ENCODE results near the gene EPB41L4B. TPM values are rescaled to one million over a fixed set of nuclear protein-coding genes. Genes with fewer than 3 reads are reported as not detected.

The EPB41L4B gene
- total and polyA plus RNA-seq, 2 experiments from 2014 or later, result 11.0 to 32.2 TPM

DNA sequence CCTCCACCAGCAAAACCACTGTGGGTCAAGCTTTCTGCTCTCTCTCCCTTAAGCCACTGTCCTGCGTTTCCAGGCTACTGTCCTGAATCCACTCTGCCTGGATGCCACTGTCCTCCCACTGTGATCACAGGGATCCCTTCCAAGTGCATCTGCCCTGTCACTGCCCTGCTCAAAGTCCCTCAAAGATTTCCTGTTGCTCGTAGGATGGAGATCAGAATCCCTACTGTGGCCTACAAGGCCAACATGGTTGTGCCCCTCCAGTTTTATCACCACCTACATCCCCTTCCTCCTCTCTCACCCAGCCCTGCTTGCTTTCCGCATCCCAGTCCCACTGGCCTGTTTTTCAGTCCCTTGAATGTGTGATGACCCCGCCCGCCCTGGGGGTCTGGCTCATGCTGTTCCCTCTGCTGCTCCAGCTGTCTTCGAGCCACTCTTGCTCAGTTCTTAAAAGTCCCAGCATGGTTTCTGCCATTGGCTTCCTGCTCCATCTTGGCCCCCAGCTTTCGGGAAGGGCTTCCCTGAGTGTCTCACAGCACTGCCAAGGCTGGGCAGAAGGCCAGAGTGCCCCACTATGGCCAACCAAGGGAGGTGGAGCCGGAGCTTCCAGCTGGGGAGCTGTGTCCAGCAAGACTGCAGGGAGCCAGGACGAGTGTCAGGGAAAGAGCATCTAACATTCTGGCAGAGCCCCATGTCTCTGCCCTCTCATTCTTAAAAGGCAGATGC lies 140.9 kb downstream of the EPB41L4B start:
- Mint-ChIP-seq H3K36me3 (ENCODE audit: low read depth) (no peaks in the 10 kb centered on the region), H3K4me1 (peaks cover 4% of the 10 kb centered on the region; the same call in 1 of the 3 replicates), H3K4me3 (no peak overlapping the region), H3K9me3 (no peaks in the 10 kb centered on the region), H3K27me3 (ENCODE audit: insufficient read depth, low read depth, poor library complexity) (peaks cover 2% of the 10 kb centered on the region), H3K27ac (no peak overlapping the region; the same call in 1 of the 2 replicates)
- Histone ChIP-seq H3K36me3 (ENCODE audit: insufficient read depth) (no peaks in the 10 kb centered on the region), H3K27me3 (ENCODE audit: insufficient read depth) (no peaks in the 10 kb centered on the region), H3K79me2 (replicated peaks; ENCODE audit: insufficient read depth) (no peaks in the 10 kb centered on the region), H4K20me1 (replicated peaks; ENCODE audit: insufficient read depth) (no peaks in the 10 kb centered on the region), H3K9me2 (ENCODE audit: insufficient read depth) (no peaks in the 10 kb centered on the region), H3K4me1 (ENCODE audit: insufficient read depth) (no peaks in the 10 kb centered on the region), H3K4me3 (no peak overlapping the region), H3K4me2 (no peak overlapping the region), H3F3A (replicated peaks; ENCODE audit: low read depth) (no peaks in the 10 kb centered on the region), H2AFZ (no peak overlapping the region), H3K27ac (ENCODE audit: low read depth) (no peak overlapping the region)
- ATAC-seq (no peak), DNase-seq (ENCODE audit: low spot score) (no peak)
- TF ChIP-seq ZNF114 (CRISPR knock-in tag; IDR thresholded peaks at IDR 0.05) (no peak), CREB1 (CRISPR knock-in tag; IDR thresholded peaks at IDR 0.05; ENCODE audit: low read depth) (no peak), STAT1 (IDR thresholded peaks at IDR 0.05; ENCODE audit: unreplicated experiment) (no peak), EZH2phosphoT487 (IDR thresholded peaks at IDR 0.05; ENCODE audit: unreplicated experiment) (no peak), NANOG (IDR thresholded peaks at IDR 0.05; ENCODE audit: borderline replicate concordance) (no peak), POLR2AphosphoS5 (IDR thresholded peaks at IDR 0.05; ENCODE audit: low read depth) (no peak), ZNF331 (CRISPR knock-in tag; IDR thresholded peaks at IDR 0.05; ENCODE audit: low read depth) (no peak), JUNB (IDR thresholded peaks at IDR 0.05; ENCODE audit: unreplicated experiment) (no peak), ZNF462 (CRISPR knock-in tag; IDR thresholded peaks at IDR 0.05) (no peak), EZH2 (IDR thresholded peaks at IDR 0.05; ENCODE audit: low read depth, unreplicated experiment) (no peak)
- TF ChIP-seq, protein P1, sequence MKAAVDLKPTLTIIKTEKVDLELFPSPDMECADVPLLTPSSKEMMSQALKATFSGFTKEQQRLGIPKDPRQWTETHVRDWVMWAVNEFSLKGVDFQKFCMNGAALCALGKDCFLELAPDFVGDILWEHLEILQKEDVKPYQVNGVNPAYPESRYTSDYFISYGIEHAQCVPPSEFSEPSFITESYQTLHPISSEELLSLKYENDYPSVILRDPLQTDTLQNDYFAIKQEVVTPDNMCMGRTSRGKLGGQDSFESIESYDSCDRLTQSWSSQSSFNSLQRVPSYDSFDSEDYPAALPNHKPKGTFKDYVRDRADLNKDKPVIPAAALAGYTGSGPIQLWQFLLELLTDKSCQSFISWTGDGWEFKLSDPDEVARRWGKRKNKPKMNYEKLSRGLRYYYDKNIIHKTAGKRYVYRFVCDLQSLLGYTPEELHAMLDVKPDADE (IDR thresholded peaks at IDR 0.05), result no peak
- TF ChIP-seq, protein P2, sequence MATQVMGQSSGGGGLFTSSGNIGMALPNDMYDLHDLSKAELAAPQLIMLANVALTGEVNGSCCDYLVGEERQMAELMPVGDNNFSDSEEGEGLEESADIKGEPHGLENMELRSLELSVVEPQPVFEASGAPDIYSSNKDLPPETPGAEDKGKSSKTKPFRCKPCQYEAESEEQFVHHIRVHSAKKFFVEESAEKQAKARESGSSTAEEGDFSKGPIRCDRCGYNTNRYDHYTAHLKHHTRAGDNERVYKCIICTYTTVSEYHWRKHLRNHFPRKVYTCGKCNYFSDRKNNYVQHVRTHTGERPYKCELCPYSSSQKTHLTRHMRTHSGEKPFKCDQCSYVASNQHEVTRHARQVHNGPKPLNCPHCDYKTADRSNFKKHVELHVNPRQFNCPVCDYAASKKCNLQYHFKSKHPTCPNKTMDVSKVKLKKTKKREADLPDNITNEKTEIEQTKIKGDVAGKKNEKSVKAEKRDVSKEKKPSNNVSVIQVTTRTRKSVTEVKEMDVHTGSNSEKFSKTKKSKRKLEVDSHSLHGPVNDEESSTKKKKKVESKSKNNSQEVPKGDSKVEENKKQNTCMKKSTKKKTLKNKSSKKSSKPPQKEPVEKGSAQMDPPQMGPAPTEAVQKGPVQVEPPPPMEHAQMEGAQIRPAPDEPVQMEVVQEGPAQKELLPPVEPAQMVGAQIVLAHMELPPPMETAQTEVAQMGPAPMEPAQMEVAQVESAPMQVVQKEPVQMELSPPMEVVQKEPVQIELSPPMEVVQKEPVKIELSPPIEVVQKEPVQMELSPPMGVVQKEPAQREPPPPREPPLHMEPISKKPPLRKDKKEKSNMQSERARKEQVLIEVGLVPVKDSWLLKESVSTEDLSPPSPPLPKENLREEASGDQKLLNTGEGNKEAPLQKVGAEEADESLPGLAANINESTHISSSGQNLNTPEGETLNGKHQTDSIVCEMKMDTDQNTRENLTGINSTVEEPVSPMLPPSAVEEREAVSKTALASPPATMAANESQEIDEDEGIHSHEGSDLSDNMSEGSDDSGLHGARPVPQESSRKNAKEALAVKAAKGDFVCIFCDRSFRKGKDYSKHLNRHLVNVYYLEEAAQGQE (IDR thresholded peaks at IDR 0.05; ENCODE audit: unreplicated experiment), result no peak
- TF ChIP-seq, protein P3, sequence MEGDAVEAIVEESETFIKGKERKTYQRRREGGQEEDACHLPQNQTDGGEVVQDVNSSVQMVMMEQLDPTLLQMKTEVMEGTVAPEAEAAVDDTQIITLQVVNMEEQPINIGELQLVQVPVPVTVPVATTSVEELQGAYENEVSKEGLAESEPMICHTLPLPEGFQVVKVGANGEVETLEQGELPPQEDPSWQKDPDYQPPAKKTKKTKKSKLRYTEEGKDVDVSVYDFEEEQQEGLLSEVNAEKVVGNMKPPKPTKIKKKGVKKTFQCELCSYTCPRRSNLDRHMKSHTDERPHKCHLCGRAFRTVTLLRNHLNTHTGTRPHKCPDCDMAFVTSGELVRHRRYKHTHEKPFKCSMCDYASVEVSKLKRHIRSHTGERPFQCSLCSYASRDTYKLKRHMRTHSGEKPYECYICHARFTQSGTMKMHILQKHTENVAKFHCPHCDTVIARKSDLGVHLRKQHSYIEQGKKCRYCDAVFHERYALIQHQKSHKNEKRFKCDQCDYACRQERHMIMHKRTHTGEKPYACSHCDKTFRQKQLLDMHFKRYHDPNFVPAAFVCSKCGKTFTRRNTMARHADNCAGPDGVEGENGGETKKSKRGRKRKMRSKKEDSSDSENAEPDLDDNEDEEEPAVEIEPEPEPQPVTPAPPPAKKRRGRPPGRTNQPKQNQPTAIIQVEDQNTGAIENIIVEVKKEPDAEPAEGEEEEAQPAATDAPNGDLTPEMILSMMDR (conservative IDR thresholded peaks at IDR 0.05; ENCODE audit: low read depth in 2 of 2), result no peak
